Nephron progenitor cell (in vitro differentiated cells): Measurements from ENCODE around the gene MT1F.

ENCODE experiments used
- DNase-seq: peaks from one replicate; pipeline ENCODE4 v3.0.0; 2021
- H3K27ac Mint-ChIP-seq: 2 replicates; pipeline ENCODE4 v1.8.0; 2021; ENCODE audit warnings: mild to moderate bottlenecking, moderate library complexity, mixed read lengths
- H3K27me3 Mint-ChIP-seq: 2 replicates; pipeline ENCODE4 v1.8.0; 2021; ENCODE audit warnings: mild to moderate bottlenecking, low read depth, mixed read lengths; ENCODE audit not compliant: poor library complexity
- H3K36me3 Mint-ChIP-seq: 2 replicates; pipeline ENCODE4 v1.8.0; 2021; ENCODE audit warnings: low read depth, mixed read lengths
- H3K4me1 Mint-ChIP-seq: 2 replicates; pipeline ENCODE4 v1.8.0; 2021; ENCODE audit warnings: mixed read lengths
- H3K4me3 Mint-ChIP-seq: 2 replicates; pipeline ENCODE4 v1.8.0; 2021; ENCODE audit warnings: mild to moderate bottlenecking, moderate library complexity, mixed read lengths
- H3K9me3 Mint-ChIP-seq: 2 replicates; pipeline ENCODE4 v1.8.0; 2021; ENCODE audit warnings: mild to moderate bottlenecking, moderate library complexity, mixed read lengths
- TF ChIP-seq, protein P1 (sequence below): fragments of 200-600 bp; sonication (generic); IDR thresholded peaks from 2 replicates; pipeline ENCODE4 v1.5.0; 2021; ENCODE audit warnings: antibody characterized with exemption

MT1F gene

DNA sequence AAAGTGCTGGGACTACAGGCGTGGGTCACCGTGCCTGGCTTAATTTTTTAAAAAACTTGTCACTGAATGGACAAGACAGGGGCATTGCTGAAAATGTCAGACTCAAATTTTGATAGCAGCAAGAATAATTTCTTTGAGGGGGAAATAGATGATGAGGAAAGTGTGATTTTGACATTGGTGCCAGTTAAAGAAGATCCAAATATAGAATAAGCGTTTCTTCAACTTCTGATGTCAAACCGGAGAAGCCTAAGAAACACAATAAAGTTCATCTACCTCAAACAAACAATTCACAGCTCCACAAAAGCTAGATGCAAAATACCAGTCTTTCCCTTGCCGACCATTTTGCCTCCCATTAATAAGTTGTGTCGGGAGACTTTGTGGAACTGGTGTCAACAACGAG lies 29.0 kb downstream of the MT1F start:
- TF ChIP-seq, protein P1, sequence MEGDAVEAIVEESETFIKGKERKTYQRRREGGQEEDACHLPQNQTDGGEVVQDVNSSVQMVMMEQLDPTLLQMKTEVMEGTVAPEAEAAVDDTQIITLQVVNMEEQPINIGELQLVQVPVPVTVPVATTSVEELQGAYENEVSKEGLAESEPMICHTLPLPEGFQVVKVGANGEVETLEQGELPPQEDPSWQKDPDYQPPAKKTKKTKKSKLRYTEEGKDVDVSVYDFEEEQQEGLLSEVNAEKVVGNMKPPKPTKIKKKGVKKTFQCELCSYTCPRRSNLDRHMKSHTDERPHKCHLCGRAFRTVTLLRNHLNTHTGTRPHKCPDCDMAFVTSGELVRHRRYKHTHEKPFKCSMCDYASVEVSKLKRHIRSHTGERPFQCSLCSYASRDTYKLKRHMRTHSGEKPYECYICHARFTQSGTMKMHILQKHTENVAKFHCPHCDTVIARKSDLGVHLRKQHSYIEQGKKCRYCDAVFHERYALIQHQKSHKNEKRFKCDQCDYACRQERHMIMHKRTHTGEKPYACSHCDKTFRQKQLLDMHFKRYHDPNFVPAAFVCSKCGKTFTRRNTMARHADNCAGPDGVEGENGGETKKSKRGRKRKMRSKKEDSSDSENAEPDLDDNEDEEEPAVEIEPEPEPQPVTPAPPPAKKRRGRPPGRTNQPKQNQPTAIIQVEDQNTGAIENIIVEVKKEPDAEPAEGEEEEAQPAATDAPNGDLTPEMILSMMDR, result no peak
- Mint-ChIP-seq H3K4me1 (peaks cover 8% of the 10 kb centered on the region), H3K27me3 (peaks cover 40% of the 10 kb centered on the region), H3K4me3 (no peak overlapping the region), H3K9me3 (peaks cover 29% of the 10 kb centered on the region), H3K27ac (no peak overlapping the region), H3K36me3 (peaks cover 8% of the 10 kb centered on the region)
- no peak for DNase-seq

DNA sequence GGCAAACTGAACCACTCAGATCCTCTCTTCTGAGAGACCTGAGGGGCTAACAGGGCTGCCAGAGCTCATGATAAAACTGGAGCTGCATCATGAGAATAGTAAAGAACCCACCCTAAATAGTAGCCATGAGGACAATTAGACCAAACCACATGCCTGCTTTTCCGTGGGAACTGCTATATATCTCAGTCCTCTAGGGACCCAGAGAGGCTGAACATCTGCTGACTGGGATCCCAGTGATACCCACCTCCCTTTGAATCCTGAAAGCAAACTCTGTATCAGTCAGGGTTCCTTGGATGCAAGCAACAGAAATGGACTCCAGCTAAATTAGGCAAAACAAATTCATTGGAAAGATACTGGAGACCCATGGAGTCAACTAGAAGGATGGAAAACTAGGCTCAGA lies 31.0 kb downstream of the MT1F start:
- Mint-ChIP-seq H3K9me3 (peaks cover 29% of the 10 kb centered on the region), H3K4me3 (no peak overlapping the region), H3K4me1 (peaks cover under 1% of the 10 kb centered on the region), H3K27ac (no peak overlapping the region), H3K36me3 (peaks cover 8% of the 10 kb centered on the region), H3K27me3 (peaks cover 43% of the 10 kb centered on the region)
- TF ChIP-seq, protein P1, result no peak
- no peak for DNase-seq

DNA sequence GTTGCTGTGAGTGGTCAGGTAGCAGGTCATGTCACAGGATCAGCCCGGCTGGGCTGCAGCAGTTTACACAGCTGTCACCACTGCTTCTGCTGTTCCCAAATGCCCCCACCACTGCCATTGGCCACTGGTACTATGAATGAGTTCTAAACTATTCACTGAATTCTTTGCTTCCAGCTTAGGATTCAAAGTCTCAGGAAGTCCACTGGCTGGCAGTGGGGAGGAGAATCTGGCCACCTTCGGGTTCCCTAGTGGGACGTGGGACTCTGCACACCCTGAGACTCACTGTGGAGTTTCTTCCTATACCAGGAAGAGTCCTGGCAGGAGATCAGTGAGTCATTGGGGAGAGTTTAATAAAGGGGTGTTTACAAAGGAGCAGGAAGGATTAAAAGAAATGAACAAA lies 31.4 kb downstream of the MT1F start:
- Mint-ChIP-seq H3K4me1 (no peaks in the 10 kb centered on the region), H3K36me3 (peaks cover 8% of the 10 kb centered on the region), H3K27me3 (peaks cover 43% of the 10 kb centered on the region), H3K9me3 (peaks cover 29% of the 10 kb centered on the region), H3K4me3 (no peak overlapping the region), H3K27ac (no peak overlapping the region)
- TF ChIP-seq, protein P1, result no peak
- no peak for DNase-seq

DNA sequence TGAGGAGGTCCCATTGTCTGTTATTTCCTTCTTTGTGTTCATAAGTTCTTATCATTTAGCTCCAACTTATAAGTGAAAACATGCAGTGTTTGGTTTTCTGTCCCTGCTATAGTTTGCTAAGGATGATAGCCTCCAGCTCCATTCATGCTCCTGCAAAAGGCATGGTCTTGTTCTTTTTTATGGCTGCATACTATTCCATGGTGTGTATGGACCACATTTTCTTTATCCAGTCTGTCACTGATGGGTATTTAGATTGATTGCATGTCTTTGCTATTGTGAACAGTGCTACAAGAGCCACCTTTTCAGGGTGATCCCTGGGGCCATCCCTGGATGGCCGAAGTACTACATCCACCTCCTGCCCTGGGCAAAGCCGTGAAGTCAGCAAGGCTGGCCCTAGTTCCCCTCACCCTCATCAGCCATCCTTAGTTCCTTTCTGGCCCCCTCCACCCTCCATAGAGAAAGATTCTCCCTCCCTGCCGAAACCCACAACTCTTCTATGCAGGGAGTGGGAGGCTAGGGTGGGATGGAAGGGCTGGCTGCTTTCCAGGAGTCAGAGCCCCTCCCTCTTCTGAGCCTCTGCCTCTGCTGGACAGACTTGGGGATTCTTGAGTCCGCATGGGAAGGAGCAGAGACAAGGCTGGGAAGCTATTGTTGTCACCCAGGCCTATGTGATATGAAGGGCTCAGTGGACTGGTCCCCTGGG lies 32.8 kb downstream of the MT1F start:
- no peak overlapping the region for H3K4me3 Mint-ChIP-seq
- H3K9me3 Mint-ChIP-seq, result peaks cover 29% of the 10 kb centered on the region
- TF ChIP-seq, protein P1, result no peak

DNA sequence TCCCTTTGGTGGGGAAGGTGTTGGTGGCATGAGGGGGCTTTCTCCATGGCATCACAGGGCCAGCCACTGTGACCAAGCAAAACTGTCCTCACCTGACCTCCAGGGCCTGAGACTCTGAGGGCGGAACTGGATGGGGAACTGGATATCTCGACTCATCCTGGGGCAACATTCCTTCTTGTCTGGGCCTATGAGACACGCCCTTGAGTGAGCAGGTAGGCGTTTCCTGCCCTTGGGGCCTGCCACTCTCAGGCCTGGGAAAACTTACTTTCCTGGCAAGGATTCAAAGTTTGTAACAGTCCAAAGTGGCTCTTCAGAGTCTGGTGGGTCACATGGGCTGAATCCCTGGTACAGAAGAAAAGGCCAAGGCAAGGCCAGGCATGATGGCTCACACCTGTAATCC lies 34.1 kb downstream of the MT1F start:
- Mint-ChIP-seq H3K36me3 (no peaks in the 10 kb centered on the region), H3K27me3 (peaks cover 29% of the 10 kb centered on the region), H3K4me1 (no peaks in the 10 kb centered on the region), H3K9me3 (peaks cover 19% of the 10 kb centered on the region), H3K4me3 (no peak overlapping the region), H3K27ac (no peak overlapping the region)
- TF ChIP-seq, protein P1, result no peak
- no peak for DNase-seq

More for the DNA sequence above, 32.8 kb downstream of the MT1F start:
- H3K27me3 Mint-ChIP-seq, result peaks cover 36% of the 10 kb centered on the region
- H3K36me3 Mint-ChIP-seq, result peaks cover 5% of the 10 kb centered on the region
- no peak for DNase-seq
- H3K4me1 Mint-ChIP-seq, result no peaks in the 10 kb centered on the region
- H3K27ac Mint-ChIP-seq, result no peak overlapping the region

DNA sequence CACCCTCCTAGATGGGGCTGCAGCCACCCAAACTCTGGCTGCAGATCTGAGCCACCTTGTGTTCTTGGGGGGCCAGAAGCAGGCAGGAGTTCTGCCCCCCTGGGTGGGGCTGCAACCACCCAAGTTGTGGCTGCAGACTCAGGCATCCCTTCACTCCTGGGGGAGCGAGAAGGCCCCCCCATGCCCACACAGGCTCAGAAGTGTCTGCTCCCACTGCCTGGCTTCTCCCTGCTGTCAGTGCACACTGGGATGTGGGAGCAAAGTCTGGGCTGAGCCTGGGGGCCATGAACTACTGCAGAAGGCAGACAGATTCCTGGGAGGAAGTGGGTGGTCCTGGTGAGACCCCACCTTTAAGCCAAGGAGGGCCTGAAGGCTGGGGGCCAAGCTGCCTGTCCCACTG lies 37.5 kb downstream of the MT1F start:
- H3K9me3 Mint-ChIP-seq, result peaks cover 13% of the 10 kb centered on the region
- TF ChIP-seq, protein P1, result no peak

More for the DNA sequence above, 37.5 kb downstream of the MT1F start:
- DNase-seq, result no peak
- Mint-ChIP-seq H3K4me3 (no peak overlapping the region), H3K27me3 (peaks cover 19% of the 10 kb centered on the region), H3K36me3 (no peaks in the 10 kb centered on the region), H3K27ac (no peak overlapping the region), H3K4me1 (no peaks in the 10 kb centered on the region)
